ENCODE measurements around the gene CALCR.

Gene CALCR

GRCh38 chr7:93442478-93443224 is 131.9 kb downstream of the CALCR start:
- peak; percentile 23 to 36 for DNase-seq

- DNase-seq: no peak
Observed at GRCh38 chr7:93435791-93436190, 138.7 kb downstream of the CALCR start.

GRCh38 chr7:93432130-93432529 is 142.4 kb downstream of the CALCR start:
- no peak for DNase-seq

- DNase-seq: no peak
Observed at GRCh38 chr7:93430917-93431588, 143.5 kb downstream of the CALCR start.

GRCh38 chr7:93429563-93429962 is 145.0 kb downstream of the CALCR start:
- DNase-seq: no peak

GRCh38 chr7:93427107-93427506 is 147.4 kb downstream of the CALCR start:
- no peak for DNase-seq

GRCh38 chr7:93426155-93426696 is 148.3 kb downstream of the CALCR start:
- no peak for DNase-seq

GRCh38 chr7:93414574-93414973 is 159.9 kb downstream of the CALCR start:
- DNase-seq: no peak

GRCh38 chr7:93409324-93409723 is 165.2 kb downstream of the CALCR start:
- DNase-seq: no peak

GRCh38 chr7:93407239-93407638 is 167.3 kb downstream of the CALCR start:
- no peak for DNase-seq

- DNase-seq: no peak
Observed at GRCh38 chr7:93402944-93403343, 171.6 kb downstream of the CALCR start.

GRCh38 chr7:93399642-93400041 is 174.9 kb downstream of the CALCR start:
- DNase-seq: no peak

- no peak for DNase-seq
Observed at GRCh38 chr7:93392984-93393383, 181.5 kb downstream of the CALCR start.

- DNase-seq: no peak
Observed at GRCh38 chr7:93390660-93391059, 183.9 kb downstream of the CALCR start.

- DNase-seq: no peak
Observed at GRCh38 chr7:93382362-93382761, 192.2 kb downstream of the CALCR start.

GRCh38 chr7:93378131-93378760 is 196.3 kb downstream of the CALCR start:
- DNase-seq: no peak

- DNase-seq: no peak
Observed at GRCh38 chr7:93375603-93376002, 198.9 kb downstream of the CALCR start.

All from NCI-H524 (cell line).